ENCODE data around the gene ECHDC3. TPM values are rescaled to one million over a fixed set of nuclear protein-coding genes. Genes with fewer than 3 reads are reported as not detected.

Gene ECHDC3
- total RNA-seq, 1 experiment from 2014 or later = 13.0 TPM

GRCh38 chr10:11776080-11776479 lies 33.9 kb downstream of the ECHDC3 start:
- ATAC-seq (no peak), DNase-seq (ENCODE audit: low read depth, low spot score) (no peak)
- TF ChIP-seq SIN3A (IDR thresholded peaks at IDR 0.05; ENCODE audit: low read depth) = no peak
- no peak for TF ChIP-seq TCF7L2 (IDR thresholded peaks at IDR 0.05; ENCODE audit: borderline replicate concordance, extremely low read depth, insufficient read depth, insufficient read length)
- TF ChIP-seq ATF3 (IDR thresholded peaks at IDR 0.05) = no peak
- no peak for TF ChIP-seq JUND (IDR thresholded peaks at IDR 0.05)
- no peak for TF ChIP-seq ZNF274 (IDR thresholded peaks at IDR 0.05; ENCODE audit: low read depth, low read length)
- no peak for TF ChIP-seq MAX (IDR thresholded peaks at IDR 0.05)
- TF ChIP-seq ZBTB33 (IDR thresholded peaks at IDR 0.05; ENCODE audit: extremely low read depth, insufficient replicate concordance, low read length) = no peak
- no peak for TF ChIP-seq CEBPB (IDR thresholded peaks at IDR 0.05; ENCODE audit: low read depth)
- TF ChIP-seq FOSL1 (IDR thresholded peaks at IDR 0.05; ENCODE audit: low read depth) = no peak
- TF ChIP-seq REST (IDR thresholded peaks at IDR 0.05; ENCODE audit: low read depth) = no peak
- TF ChIP-seq CTCF (IDR thresholded peaks at IDR 0.05 in 2 of 3, conservative IDR thresholded peaks at IDR 0.05 in 1 of 3; ENCODE audit: borderline replicate concordance in 1 of 3, insufficient read depth in 1 of 3, low read depth in 2 of 3, low read length in 2 of 3) = no peak
- intact Hi-C loops (cut with micrococcal nuclease) = no loop called here
- no peak overlapping the region for H3K4me3 ChIP-seq (replicated peaks in 1 of 2; ENCODE audit: low read depth in 1 of 2, low read length in 2 of 2)
- H3K27me3 ChIP-seq (ENCODE audit: insufficient read depth, low read length) = no peaks in the 10 kb centered on the region
- no peaks in the 10 kb centered on the region for H4K20me1 ChIP-seq (ENCODE audit: insufficient read depth)
- no TSS peak for BruUV-seq (replicated peaks)
- H3K27ac ChIP-seq (ENCODE audit: low read depth, low read length) = no peak overlapping the region
- H3K9ac ChIP-seq (ENCODE audit: low read length) = no peak overlapping the region
- H3K9me2 ChIP-seq (ENCODE audit: insufficient read depth) = no peaks in the 10 kb centered on the region
- no peaks in the 10 kb centered on the region for H3K79me2 ChIP-seq (ENCODE audit: insufficient read depth, low read length)
- no peak overlapping the region for H3K4me2 ChIP-seq (ENCODE audit: low read length)
- POLR2A ChIA-PET = no interaction called here
- RAD21 ChIA-PET (ENCODE audit: low non-redundant PET in 1 of 2, low total read pairs in 2 of 2, uncharacterized antibody in 2 of 2, unreplicated experiment in 2 of 2) = no interaction called here
- H3K4me1 ChIP-seq (ENCODE audit: control insufficient read depth in 1 of 2, insufficient read depth in 2 of 2, low read length in 2 of 2) = no peaks in the 10 kb centered on the region
- H3K36me3 ChIP-seq (ENCODE audit: control insufficient read depth in 1 of 2, insufficient read depth in 2 of 2, low read length in 2 of 2) = no peaks in the 10 kb centered on the region
- CTCF ChIA-PET = no interaction called here
- no peak overlapping the region for H2AFZ ChIP-seq (ENCODE audit: low read depth, low read length, poor library complexity, severe bottlenecking)
- H3K9me3 ChIP-seq (ENCODE audit: control insufficient read depth in 1 of 2, insufficient read depth in 1 of 2, low read depth in 1 of 2, low read length in 2 of 2) = no peaks in the 10 kb centered on the region
